ENCODE results near the gene STUB1. TPM values are rescaled to one million over a fixed set of nuclear protein-coding genes. Genes with fewer than 3 reads are reported as not detected.

STUB1 gene
- total and polyA plus RNA-seq, 2 of the 8 experiments (the other 6 are each of a cell fraction or from before 2014, with no cell fraction given), result 89.9 to 103 TPM

GRCh38 chr16:676913-677312 is 3.3 kb upstream of the STUB1 start (continued):
- TF ChIP-seq, protein P1, sequence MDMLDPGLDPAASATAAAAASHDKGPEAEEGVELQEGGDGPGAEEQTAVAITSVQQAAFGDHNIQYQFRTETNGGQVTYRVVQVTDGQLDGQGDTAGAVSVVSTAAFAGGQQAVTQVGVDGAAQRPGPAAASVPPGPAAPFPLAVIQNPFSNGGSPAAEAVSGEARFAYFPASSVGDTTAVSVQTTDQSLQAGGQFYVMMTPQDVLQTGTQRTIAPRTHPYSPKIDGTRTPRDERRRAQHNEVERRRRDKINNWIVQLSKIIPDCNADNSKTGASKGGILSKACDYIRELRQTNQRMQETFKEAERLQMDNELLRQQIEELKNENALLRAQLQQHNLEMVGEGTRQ (IDR thresholded peaks at IDR 0.05; ENCODE audit: low read length), result no peak
